ENCODE measurements around the gene CYP17A1. TPM values are rescaled to one million over a fixed set of nuclear protein-coding genes. Genes with fewer than 3 reads are reported as not detected.

Gene CYP17A1
- total and polyA plus RNA-seq, 10 of the 15 experiments (the other 5 are each of a cell fraction or from before 2014, with no cell fraction given): 2.1 TPM; not detected in 9

- TF ChIP-seq ZBTB11 (CRISPR knock-in tag; IDR thresholded peaks at IDR 0.05) (no peak), BRCA1 (IDR thresholded peaks at IDR 0.05; ENCODE audit: low read depth, low read length) (no peak), PML (IDR thresholded peaks at IDR 0.05; ENCODE audit: low read length) (no peak), POLR2A (IDR thresholded peaks at IDR 0.05; ENCODE audit: low read depth, low read length) (no peak)
Observed at GRCh38 chr10:102870221-102870620, 33.0 kb upstream of the CYP17A1 start (continued).

GRCh38 chr10:102869258-102870198 is 32.3 kb upstream of the CYP17A1 start, which contains the start of gene AS3MT:
Gene AS3MT, plus strand, starts transcription at chr10:102869470. Its CDS starts 123 bp downstream, at chr10:102869593.
- Histone ChIP-seq H2AFZ (ENCODE audit: control insufficient read depth, low read depth, low read length) (peak within 1 kb of the TSS; percentile 41), H3K27me3 (replicated peaks in 1 of 2; ENCODE audit: control insufficient read depth in 2 of 2, insufficient read depth in 2 of 2, low read length in 1 of 2) (no peaks in the 10 kb centered on the region), H3K4me1 (ENCODE audit: control insufficient read depth, insufficient read depth, low read length) (no peaks in the 10 kb centered on the region), H3K36me3 (ENCODE audit: control insufficient read depth in 2 of 2, insufficient read depth in 2 of 2, low read length in 1 of 2) (no peaks in the 10 kb centered on the region), H4K20me1 (ENCODE audit: control insufficient read depth, insufficient read depth) (no peaks in the 10 kb centered on the region), H3K27ac (ENCODE audit: control insufficient read depth, insufficient read depth) (no peak within 1 kb of the TSS), H3K4me3 (peak within 1 kb of the TSS; percentile 57; the same call in 1 of the 2 replicates), H3K9me3 (replicated peaks; ENCODE audit: control insufficient read depth, insufficient read depth, low read length) (no peaks in the 10 kb centered on the region), H3K9ac (ENCODE audit: control insufficient read depth, insufficient read depth, low read length) (peak within 1 kb of the TSS; percentile 8; the same call in 1 of the 2 replicates), H3K4me2 (ENCODE audit: control insufficient read depth, insufficient read depth) (peak within 1 kb of the TSS; percentile 38; the same call in 1 of the 2 replicates), H3K79me2 (ENCODE audit: control insufficient read depth, insufficient read depth, low read length) (no peaks in the 10 kb centered on the region)
- in situ Hi-C loops (cut with MboI): no loop called here
- 28% methylated on average over 48 of the region's 63 CpGs for WGBS (ENCODE audit: insufficient coverage, insufficient replicate concordance, low lambda C conversion rate, missing lambda C conversion rate)
- intact Hi-C loops (cut with micrococcal nuclease; ENCODE audit: unreplicated experiment): no loop called here
- FAIRE-seq (no peak), ATAC-seq (peak; percentile 78), DNase-seq (ENCODE audit: low read depth, low spot score) (no peak)
- ChIA-PET RAD21 (ENCODE audit: unreplicated experiment) (interaction anchor here (0.9 to 1.5 kb wide), 2 partner anchors 32 to 193 kb away, joined by 3 read pairs; no protein-coding TSS in a partner anchor), POLR2A (no interaction called here), SMC1A (ENCODE audit: uncharacterized antibody, unreplicated experiment) (interaction anchor here (0.5 kb wide), 1 partner anchor 134 kb away, joined by 3 read pairs; no protein-coding TSS in a partner anchor), CTCF (interaction anchor here (1.0 to 2.0 kb wide), 2 partner anchors 20 to 32 kb away, joined by 4 to 6 read pairs; no protein-coding TSS in a partner anchor)
- TF ChIP-seq SUPT20H (IDR thresholded peaks at IDR 0.05; ENCODE audit: borderline replicate concordance, control insufficient read depth, low read depth, low read length) (no peak), FOXM1 (IDR thresholded peaks at IDR 0.05; ENCODE audit: low read depth, low read length) (no peak), POLR2A (IDR thresholded peaks at IDR 0.05; ENCODE audit: low read depth, low read length) (peak; percentile 39; the same call in 1 of the 2 replicates), E2F4 (IDR thresholded peaks at IDR 0.05; ENCODE audit: low read depth, low read length) (no peak), SREBF1 (IDR thresholded peaks at IDR 0.05; ENCODE audit: low read length) (no peak), IKZF2 (IDR thresholded peaks at IDR 0.05) (no peak), ETV6 (conservative IDR thresholded peaks at IDR 0.05 in 1 of 2, IDR thresholded peaks at IDR 0.05 in 1 of 2; ENCODE audit: borderline replicate concordance in 1 of 2, low read depth in 1 of 2) (no peak)
- BruUV-seq (replicated peaks): no TSS peak

Measured in GM12878 (cell line).